ENCODE data around the gene LCAT.

LCAT gene

DNA sequence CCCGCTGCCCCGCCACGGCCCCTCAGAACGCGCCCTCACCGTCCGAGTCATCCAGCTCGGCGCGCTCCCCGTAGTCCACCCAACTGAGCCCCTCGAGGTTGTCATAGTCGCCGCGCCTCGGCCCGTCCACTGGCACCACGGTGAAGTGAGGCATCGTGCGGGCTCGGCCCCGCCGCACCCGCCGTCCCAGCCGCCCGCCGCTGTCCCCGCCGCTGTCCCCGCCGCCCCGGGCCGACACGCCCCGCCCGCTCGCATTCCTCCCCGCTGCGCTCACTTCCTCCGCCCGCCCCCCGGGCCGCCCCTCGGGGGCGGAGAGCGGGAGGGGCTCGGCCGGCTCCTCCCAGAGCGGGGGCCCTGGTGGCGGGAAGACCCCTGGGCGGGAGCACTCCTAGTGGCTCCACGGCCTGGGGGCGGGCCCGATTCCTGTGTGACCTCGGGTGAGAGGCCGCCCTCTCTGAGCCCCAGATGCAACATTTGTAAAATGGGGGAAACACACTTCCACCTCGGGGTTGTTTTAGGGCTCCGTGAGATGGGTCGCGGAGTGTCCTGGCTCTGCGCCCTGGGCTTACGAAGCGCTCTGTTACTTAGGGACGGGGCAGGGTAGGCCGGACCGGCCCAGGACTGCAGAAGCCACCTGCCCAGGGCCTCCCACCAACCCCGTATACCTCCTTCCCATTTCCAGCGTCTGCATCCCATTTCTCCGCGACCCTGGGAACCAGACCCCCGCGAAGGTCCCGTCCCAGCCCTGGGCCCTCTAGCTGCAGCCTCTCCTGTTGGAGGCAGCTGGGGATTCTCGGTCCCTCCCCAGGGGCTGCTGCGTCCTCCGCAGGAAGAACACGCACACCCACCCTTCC, 24.7 kb upstream of the LCAT start, which contains the start of gene SLC12A4:
SLC12A4 (minus strand) TSS at position 238 of the 854 bp plus-strand sequence; CDS start at position 154, 84 bp downstream.
- peak; percentile 82 for DNase-seq (ENCODE audit: low read depth)

DNA sequence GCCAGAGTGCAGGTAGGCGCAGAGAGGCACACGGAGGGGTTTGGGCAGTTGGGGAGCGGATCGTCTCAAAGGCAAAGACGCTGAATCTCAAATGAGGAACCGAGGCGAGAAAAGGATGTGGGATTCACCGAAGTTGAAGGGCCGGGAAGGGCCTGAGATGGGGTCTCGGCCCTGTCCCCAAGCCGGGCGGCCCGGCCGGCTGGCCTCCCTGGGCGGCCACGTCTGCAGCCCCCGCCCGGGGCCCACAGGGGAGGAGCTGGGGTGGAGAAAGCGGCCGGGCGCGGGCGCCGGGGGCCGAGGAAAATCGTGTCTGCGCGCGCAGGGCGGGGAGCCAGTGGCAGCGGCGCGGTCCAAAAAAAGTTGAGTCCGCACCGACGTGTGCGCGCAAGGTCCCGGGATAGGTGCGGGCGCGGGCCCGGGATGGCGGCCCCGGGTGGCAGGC, 24.1 kb upstream of the LCAT start:
- DNase-seq (ENCODE audit: low read depth), result peak; percentile 38

DNA sequence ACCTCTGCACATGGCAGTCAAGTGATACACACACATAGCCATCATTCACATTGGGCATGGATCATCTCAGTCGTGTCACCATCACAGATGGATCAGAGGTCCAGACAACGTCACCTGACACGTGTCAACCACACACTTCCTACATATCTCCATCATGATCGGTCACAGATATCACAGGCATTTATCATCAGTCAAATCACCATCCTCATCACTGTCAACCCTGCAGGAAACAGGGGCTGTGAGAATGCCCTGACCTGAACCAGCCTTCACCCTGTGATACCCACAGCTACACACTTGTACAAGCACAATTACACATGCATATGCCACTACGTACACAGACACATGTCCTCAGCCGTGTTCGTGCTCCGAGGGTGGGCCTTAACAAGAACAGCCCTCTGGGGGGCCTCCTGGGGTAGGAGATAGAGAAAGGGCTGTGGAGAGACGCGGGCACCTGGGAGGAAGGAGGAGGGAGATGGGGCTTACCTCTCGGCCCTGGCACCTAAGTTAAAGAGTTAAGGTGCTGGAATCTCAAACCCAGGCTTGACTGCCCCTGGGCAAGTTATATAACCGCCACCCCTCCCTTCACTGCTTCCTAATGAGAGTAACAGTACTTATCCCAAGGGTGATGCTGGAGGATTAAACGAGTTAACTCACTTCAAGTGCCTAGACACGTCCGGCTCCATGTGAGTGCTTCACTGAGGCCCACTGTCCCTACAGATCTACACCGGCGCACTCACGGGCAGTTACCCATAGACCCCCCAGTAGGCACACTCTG, 23.4 kb upstream of the LCAT start:
- DNase-seq (ENCODE audit: low read depth), result no peak

DNA sequence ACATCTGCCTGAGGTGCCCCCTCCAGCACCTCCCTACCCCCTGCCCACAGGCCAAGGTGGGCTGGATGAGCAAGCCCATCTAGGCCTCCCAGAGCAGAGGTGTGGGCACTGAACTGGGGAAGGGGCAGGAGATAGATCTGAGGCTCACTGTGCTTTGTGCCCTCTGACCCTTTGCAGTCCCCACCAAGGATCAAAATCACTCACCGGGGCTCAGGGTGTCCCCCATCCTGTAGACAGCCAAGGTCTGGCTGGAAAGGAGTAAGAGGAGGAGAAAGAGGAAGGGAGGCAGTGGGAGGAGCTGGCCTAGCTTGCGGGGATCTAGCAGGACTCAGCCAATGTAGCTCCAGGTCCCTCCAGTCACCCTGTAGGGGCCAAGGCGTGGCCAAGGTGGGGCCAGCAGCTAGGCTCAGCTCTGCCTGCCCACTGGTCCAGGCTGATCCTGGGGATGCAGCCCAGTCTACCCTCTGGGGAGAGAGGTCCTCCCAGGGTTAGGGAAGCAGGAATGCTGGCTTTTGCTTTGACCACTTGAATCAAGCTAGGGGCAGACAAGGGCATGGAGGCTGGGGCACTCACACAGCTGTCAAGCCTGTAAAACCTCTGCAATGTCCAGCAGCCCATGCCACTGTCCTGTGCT, 22.7 kb upstream of the LCAT start:
- peak; percentile 72 for DNase-seq (ENCODE audit: low read depth)

DNA sequence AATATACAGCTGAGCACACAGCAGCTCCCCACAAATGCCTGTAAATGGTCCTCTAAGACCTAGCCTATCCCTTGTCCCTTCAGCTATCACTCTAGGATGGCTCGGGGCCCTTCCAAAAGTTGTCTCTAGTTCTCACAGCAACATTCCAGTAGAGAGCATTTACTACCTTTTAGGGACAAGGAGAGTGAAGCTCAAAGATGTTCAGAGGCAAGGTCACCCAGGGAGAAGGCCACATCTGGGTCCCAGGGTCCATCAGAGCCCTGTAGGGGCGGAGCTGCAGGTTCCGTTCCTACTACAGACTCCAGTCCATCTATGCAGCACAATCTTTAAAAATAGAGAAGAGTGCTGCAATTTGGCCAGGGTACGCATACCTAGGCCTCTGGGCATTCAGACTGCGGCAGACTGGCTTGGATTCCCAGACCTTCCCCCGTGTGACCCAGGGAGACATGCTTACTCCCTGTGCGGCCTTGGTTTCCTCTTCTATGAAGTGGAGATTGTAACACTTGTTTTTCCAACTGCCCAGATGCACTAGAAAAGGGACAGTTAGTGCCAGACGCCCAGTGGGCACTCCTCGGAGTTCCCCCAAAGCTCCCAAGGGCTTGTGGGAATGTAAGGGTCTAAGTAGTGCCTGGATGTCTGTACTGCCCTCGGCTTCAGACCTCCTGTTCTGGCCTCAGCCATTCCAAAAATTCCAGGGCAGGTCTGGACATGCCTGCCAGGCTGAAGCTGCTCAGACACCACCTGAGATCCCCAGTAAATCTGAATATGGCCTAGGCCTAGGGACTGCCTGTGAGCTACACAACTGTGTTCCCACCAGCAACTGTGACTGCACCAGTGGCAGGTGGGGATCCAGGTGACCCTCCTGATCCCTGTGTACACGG, 22.0 kb upstream of the LCAT start:
- DNase-seq (ENCODE audit: low read depth), result no peak

DNA sequence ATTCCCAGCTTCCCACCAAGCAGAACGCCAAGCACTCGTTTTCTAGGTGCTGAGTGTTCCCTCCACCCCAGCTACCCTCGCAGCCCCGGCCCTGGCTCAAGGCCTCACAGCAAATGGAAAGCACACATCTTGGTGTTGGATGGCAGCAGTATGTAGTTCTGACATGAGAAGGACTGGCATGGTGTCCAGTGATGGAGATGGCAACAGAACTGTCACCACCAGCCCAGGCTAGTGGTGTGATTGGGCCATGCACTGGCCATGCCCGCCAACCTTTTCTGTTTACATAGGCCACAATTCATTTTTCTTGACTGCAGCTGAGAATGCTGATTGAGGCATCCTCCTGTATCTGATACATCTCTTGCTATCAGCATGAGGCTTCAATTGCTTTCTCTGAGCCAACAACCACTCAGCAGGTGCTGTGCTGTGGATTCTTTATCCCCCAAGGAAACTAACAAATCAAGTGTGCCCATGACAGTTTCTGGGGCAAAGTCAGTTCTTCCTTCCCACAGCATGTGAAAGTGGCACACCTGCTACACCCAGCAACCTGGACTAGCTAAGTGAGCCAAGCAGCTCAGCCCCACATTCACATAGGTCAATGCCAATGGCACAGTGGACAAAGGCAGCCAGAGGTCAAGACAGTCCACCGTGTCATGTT, 20.7 kb upstream of the LCAT start:
- no peak for DNase-seq (ENCODE audit: low read depth)

DNA sequence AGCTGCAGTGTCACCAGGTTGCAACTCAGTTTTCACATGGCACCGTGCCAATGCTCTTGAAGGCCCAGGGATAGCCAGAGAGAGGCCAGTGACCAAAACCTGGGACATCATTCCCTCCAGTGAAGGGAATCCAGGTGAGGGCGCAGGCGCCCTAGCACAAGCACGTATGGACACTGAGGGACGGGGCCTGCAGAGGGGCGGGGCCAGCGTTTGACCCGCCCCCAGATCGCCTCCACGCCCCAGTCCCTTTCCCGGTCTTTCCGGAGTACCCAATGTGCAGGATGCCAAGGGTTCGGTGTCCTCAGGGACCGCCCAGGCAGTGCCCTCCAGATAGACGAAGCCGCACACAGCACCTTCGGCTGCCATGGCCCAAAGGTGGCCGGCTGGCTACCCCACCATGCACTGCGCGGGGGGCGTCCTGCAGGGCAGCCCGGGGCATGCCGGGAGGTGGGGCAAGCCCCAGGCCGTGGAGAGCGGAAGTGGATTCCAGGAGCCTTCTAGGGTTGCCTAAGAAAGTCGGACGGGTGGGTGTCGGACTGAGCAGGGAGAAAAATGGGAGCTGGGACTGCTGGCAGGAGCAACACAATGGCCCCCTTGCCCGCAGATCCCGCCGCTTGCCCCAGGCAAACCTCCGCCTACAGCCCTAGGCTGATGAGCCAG, 19.9 kb upstream of the LCAT start:
- DNase-seq (ENCODE audit: low read depth), result no peak

DNA sequence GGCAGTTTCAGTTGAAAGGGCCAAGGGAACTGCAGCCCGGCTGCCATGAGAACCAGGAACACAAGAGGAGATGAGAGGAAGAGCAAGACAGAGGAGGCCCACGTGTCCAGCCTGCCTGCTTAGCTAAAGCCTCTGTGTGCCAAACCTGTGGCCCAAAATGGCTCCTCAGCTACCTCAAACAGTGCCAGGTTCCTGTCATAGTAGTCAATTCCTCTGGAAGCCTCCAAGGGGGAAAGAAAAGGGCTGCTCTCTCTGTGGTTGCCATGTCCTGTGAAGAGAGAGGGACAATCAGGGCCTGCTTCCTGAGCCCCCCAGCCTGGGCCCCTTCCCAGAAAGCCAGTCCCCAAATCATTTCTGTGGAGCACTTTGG, 19.4 kb upstream of the LCAT start:
- no peak for DNase-seq (ENCODE audit: low read depth)

DNA sequence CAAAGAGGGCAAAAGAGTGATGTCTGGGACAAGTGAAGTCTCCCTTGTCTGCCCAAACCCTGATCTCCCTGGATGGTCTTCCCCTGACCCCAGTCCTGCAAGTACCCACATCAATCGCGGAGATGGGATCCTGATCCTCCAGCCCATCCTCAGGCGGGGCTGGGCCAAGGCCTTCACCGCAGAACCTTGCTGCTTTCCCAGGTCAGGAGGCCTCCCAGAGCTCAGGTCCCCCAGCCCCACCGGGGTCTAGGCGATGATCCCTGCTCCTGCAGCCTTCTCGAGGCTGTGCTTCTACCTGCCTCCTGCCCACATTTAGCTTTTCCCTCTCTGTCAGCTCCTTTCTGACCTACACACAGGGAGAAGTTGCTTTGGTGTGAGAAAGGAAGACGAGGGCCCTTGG, 18.2 kb upstream of the LCAT start:
- DNase-seq (ENCODE audit: low read depth), result no peak

DNA sequence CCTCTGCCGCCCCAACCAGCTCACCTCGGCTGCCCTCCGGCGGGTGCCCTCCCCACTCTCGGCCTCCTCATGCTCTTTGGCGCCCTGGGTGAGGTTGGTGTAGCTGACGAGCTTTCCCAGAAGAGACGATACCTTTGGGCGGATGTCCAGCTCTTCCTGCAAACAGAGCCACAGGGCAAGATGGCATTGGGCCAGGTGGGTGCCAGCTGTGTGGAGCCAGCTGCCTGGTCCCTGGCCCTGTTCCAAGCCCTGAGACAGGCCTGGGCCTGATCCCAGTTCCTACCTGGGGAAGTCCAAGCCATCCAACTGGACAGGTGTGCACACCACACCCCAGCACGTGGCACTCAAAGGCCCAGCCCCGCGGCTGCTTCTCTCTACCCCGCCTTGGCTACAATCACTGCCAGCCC, 17.6 kb upstream of the LCAT start:
- no peak for DNase-seq (ENCODE audit: low read depth)

DNA sequence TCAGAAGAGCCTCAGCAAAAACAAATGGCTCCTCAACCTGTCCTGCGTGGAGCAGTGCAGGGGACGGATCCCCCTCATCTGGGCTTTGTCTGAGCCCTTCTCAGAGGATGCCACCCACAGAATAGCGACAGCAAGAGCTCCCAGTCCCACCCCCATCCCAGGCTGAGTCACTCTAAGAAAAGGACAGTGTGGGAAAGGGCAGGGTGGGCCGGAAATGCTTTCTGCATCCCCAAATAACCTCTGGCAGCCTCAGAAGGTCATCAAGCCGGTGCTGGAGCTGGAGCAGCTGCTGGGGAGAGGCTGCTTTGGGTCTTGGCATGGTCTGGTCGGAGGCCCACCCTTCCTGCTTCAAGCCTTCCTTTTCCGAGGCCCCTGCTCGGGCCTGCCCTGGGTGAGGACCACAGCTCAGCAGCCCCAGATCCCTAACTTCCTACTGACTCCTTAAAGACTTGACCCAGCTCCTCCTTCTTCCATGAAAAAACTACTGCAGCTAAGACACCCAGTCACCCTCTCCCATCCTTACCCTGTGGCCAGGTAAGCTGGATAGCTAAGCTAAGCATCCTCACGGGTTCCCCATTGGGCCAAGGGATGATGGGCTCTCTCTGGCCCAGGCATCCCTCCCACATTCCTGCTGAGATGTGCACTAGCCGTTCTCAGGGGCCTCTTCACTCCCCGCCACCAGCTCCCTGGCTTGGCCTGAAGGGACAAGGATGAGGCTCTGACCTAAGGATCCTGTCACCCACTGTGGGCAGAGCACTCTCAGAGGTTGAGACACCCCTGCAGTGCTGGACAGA, 15.8 kb upstream of the LCAT start:
- peak; percentile 75 for DNase-seq (ENCODE audit: low read depth)

DNA sequence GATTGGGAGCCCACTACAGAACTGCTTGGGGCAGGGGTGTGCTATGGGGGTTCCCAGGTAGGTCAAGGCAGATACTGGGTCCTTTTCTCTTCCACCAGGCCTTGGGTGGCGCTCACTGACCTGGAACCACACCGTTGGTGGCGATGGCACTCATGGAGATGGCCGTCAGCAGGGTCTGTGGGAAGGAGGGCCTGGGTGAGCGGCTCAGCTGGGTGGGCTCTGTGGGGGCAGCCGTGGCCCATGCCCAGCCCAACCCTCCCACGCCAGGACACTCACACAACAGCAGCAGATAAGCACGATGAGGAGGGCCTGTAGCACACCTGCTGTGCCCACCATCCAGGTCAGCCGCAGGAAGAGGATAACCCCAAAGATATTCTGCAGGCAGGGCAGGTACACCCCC, 13.7 kb upstream of the LCAT start:
- no peak for DNase-seq (ENCODE audit: low read depth)

DNA sequence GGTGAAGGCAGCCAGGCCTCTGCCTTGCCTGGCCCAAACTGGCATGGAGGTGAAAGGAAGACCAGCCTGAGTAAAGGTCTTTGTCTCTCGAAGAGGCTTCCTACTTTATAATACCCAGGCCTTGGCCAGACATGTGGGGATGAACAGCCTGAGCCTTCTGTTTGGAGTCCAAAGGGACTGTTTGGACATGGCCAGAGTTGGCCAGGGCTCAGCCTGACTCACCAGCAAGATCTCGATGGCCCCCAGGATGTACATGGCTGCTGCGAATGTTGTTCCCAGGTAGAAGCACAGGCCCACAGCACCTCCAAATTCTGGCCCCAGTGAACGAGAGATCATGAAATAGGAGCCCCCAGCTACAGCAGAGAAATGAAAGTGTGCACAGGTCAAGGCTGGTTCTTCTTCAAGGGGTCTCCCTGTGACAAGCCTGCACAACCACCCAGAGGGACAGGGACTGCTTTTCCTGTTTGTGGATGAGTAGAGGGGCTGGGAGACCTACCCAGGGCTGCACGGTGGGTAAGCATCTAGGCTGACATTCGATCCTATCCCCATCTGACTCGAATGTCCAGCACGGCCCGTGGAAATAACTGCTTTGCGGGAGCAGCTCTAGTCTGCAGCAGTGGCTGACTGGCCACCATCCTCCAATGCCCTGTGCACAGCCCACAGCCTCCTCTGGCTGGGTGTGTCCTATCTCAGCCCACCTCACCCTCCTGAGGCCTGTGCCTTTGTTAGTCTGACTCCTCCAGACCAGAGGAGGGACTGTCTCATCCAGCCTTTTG, 10.7 kb upstream of the LCAT start:
- DNase-seq (ENCODE audit: low read depth), result no peak

DNA sequence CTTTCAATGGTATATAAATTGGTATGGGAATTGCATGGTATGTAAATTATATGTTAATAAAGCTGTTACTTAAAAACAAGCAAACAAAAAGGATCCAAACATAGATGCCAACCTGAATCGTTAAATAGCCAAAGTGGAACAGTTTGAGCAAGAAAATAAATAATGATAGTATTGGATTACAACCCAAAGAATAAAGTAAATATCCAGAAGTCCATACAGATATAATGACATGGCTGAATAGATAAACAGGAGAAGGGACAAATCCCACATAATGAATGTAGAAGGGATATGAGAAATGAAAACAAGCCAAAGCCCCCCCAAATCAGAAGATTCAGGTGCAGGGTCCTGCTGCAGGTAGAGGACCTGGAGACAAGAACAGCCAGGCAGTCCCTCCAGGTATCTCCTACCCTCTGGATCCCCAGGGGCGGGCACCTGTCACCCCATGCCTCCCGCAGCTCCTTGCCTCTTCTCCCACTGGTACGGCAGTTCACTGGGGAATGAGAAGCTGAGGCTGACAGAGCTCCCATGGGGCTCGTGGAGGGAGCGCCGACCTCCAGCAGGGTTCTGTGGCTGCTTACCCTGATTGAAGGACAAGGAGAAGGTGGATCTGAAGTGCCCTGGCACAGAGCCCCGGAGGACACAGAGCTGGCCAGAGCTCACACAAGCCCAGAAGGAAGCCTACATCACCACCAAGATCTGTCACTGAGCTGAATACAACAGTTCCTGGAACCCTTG, 9.9 kb upstream of the LCAT start:
- DNase-seq (ENCODE audit: low read depth), result no peak

DNA sequence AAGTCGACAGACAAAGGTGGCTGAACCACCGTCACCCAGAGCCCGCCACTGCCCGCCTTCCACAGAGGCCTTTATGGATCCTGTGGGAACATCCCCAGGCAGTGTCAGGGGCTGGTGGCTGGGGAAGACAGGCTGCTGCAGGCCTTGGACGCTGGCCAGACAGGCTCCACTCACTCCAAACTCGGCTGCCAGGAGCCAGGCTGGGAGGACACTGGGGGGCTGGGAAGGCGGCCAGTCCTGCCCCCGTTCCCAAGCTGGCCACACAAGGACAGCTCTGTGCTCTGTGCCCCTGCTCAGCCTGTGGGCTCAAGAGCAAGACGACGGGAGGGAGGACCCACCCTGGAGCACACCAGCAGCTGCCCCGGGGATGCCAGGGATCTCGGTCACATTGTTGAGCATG, 7.6 kb upstream of the LCAT start:
- no peak for DNase-seq (ENCODE audit: low read depth)

DNA sequence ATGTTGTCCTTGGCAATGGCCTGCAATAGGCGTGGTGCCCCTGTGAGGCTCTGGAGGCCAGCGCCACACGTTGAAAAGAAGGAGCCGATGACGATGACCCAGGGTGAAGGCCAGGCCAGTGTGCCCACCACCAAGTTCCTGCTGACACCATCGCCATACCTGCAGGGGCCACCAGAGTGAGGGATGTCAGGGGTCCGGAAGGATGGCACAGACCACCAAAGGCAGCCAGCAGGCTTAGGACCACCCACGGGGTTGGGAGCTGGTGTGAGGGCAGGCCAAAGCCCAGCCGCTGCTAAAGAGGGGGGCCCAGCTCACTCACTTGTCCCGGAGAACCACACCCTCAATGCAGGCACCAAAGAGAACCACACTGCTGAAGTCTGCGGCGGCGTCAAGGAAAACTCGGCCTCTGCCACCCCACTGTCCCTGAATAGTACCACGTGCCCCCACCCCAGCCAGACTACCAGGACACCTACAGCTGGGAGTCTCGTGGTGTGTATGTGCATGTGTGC, 6.5 kb upstream of the LCAT start:
- DNase-seq (ENCODE audit: low read depth), result no peak

DNA sequence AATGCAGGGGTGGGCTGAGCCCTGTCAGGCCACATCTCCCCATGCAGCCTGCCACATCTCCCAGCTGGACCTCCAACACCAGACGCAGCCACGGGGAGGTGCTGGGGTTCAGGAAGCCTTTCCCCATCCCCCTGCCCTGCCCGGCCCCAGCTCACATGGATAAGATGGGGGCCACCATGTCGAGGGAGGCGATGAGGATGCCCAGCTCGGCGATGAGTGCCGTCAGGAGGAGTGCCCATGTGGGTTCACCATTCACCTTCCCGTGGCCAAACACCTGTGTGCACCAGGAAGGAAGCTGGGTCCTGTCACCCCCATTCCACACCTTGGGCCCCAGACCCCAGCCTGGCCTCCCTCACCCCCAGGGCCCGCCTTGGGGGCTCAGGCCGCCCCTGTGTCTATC, 5.7 kb upstream of the LCAT start:
- no peak for DNase-seq (ENCODE audit: low read depth)

DNA sequence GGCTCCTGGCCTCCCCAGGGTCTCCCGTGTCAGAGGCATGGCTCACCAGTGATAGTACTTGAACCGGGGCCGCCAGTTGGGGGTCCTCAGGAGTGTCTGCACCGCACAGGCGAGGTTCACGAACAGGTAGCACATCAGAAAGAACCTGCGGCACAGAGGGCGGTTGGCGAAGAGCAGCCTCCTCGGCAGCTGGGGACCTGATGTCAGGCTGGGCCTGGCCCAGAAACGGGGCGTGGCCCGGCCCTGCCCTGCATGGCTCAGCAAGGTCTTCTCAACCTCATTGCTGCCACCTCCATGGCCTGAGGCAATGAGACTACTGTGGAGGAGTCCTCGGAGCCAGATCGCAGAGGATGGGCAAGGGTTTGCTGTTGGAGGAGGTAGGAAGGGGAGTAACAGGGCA, 4.1 kb upstream of the LCAT start:
- DNase-seq (ENCODE audit: low read depth), result no peak

Measured in fibroblast of gingiva (primary cell).